HepG2 (cell line): ENCODE results near the gene PLA2G4D.

Experiments used
- DPF2 ChIP-seq: sonication (generic); formaldehyde crosslinking; IDR thresholded peaks from 2 replicates; pipeline ENCODE4 v1.4.0; 2020; ENCODE audit warnings: mild to moderate bottlenecking, low read depth, missing genetic modification reagents, borderline replicate concordance
- EP300 ChIP-seq, 3 experiments: sonication (generic) in 1 of 3; formaldehyde crosslinking in 1 of 3; IDR thresholded peaks; 2 replicates each; pipeline versions ENCODE4 v1.5.1 to v1.6.1; 2011 to 2020; ENCODE audit warnings: low read depth in 2 of 3, low read length in 2 of 3, borderline replicate concordance in 1 of 3, improper control_type of control experiment in 1 of 3, mild to moderate bottlenecking in 1 of 3, missing genetic modification reagents in 1 of 3, moderate library complexity in 1 of 3
- HNF4A ChIP-seq: sonication (generic); formaldehyde crosslinking; IDR thresholded peaks from 2 replicates; pipeline ENCODE4 v1.4.0; 2020; ENCODE audit warnings: missing genetic modification reagents
- KDM1A ChIP-seq: IDR thresholded peaks from 2 replicates; pipeline ENCODE4 v1.6.1; 2016; ENCODE audit warnings: missing compliant biosample characterization
- MEIS2 ChIP-seq: sonication (generic); formaldehyde crosslinking; IDR thresholded peaks from 2 replicates; pipeline ENCODE4 v1.9.0; 2021; ENCODE audit warnings: mild to moderate bottlenecking, missing genetic modification reagents
- NFE2L1 ChIP-seq: sonication (generic); formaldehyde crosslinking; IDR thresholded peaks from 2 replicates; pipeline ENCODE4 v1.4.0; 2020; ENCODE audit warnings: missing genetic modification reagents, mild to moderate bottlenecking, borderline replicate concordance
- STAT5B ChIP-seq: sonication (generic); formaldehyde crosslinking; IDR thresholded peaks from 2 replicates; pipeline ENCODE4 v1.4.0; 2020; ENCODE audit warnings: missing genetic modification reagents
- ZNF274 ChIP-seq: sonication (generic); formaldehyde crosslinking; IDR thresholded peaks from 2 replicates; pipeline ENCODE4 v1.5.1; 2020; ENCODE audit warnings: mild to moderate bottlenecking, missing genetic modification reagents
- TF ChIP-seq, protein P1 (sequence below): sonication (generic); formaldehyde crosslinking; IDR thresholded peaks from 2 replicates; pipeline ENCODE4 v1.5.1; 2020; ENCODE audit warnings: missing genetic modification reagents, mild to moderate bottlenecking, borderline replicate concordance
- TF ChIP-seq, protein P2 (sequence below): sonication (generic); formaldehyde crosslinking; IDR thresholded peaks from 2 replicates; pipeline ENCODE4 v1.4.0; 2020; ENCODE audit warnings: missing genetic modification reagents
- TF ChIP-seq, protein P3 (sequence below): sonication (generic); formaldehyde crosslinking; IDR thresholded peaks from 2 replicates; pipeline ENCODE4 v1.4.0; 2020; ENCODE audit warnings: missing genetic modification reagents

DNA sequence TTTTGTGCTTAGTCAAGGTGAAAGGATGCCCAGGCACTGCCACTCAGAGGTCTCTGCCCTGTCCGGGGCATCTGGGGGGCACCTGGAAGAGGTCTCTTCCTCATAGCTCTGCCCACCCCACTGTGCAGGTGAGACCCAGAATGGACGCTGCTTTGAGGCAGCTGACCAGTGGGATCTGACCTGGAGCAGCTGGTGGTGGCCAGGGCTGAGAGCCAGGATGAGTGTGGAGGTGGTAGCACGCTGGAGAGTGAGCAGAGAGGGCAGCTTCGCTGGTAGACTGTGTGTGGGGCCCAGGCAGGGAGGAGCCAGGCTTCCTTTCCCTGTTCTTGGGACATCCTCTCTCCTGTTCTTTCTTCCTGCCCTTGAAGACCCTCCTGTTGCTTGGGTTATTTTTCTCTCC lies 41.4 kb downstream of the PLA2G4D start:
- TF ChIP-seq MEIS2 (CRISPR knock-in tag) = no peak
- TF ChIP-seq, protein P1, sequence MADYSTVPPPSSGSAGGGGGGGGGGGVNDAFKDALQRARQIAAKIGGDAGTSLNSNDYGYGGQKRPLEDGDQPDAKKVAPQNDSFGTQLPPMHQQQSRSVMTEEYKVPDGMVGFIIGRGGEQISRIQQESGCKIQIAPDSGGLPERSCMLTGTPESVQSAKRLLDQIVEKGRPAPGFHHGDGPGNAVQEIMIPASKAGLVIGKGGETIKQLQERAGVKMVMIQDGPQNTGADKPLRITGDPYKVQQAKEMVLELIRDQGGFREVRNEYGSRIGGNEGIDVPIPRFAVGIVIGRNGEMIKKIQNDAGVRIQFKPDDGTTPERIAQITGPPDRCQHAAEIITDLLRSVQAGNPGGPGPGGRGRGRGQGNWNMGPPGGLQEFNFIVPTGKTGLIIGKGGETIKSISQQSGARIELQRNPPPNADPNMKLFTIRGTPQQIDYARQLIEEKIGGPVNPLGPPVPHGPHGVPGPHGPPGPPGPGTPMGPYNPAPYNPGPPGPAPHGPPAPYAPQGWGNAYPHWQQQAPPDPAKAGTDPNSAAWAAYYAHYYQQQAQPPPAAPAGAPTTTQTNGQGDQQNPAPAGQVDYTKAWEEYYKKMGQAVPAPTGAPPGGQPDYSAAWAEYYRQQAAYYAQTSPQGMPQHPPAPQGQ (CRISPR knock-in tag) = no peak
- TF ChIP-seq, protein P2, sequence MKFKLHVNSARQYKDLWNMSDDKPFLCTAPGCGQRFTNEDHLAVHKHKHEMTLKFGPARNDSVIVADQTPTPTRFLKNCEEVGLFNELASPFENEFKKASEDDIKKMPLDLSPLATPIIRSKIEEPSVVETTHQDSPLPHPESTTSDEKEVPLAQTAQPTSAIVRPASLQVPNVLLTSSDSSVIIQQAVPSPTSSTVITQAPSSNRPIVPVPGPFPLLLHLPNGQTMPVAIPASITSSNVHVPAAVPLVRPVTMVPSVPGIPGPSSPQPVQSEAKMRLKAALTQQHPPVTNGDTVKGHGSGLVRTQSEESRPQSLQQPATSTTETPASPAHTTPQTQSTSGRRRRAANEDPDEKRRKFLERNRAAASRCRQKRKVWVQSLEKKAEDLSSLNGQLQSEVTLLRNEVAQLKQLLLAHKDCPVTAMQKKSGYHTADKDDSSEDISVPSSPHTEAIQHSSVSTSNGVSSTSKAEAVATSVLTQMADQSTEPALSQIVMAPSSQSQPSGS = no peak
- TF ChIP-seq EP300 (IDR thresholded peaks at IDR 0.05; ENCODE audit: low read depth in 2 of 2, low read length in 2 of 2) = no peak
- TF ChIP-seq EP300 (CRISPR knock-in tag; IDR thresholded peaks at IDR 0.05; ENCODE audit: borderline replicate concordance) = no peak
- no peak for TF ChIP-seq STAT5B
- no peak for TF ChIP-seq ZNF274 (CRISPR knock-in tag)
- TF ChIP-seq, protein P3, sequence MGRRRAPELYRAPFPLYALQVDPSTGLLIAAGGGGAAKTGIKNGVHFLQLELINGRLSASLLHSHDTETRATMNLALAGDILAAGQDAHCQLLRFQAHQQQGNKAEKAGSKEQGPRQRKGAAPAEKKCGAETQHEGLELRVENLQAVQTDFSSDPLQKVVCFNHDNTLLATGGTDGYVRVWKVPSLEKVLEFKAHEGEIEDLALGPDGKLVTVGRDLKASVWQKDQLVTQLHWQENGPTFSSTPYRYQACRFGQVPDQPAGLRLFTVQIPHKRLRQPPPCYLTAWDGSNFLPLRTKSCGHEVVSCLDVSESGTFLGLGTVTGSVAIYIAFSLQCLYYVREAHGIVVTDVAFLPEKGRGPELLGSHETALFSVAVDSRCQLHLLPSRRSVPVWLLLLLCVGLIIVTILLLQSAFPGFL (CRISPR knock-in tag) = no peak
- no peak for TF ChIP-seq KDM1A
- TF ChIP-seq NFE2L1 (CRISPR knock-in tag) = no peak
- TF ChIP-seq DPF2 = no peak
- no peak for TF ChIP-seq HNF4A (CRISPR knock-in tag)
